GM19468 (cell line): ENCODE measurements around the gene UGT1A1.
"Not testable (repeated sequence)": the region's sequence is repeated elsewhere in the genome, so short reads cannot be mapped to it uniquely, and the experiment has no call there.

Experiments
- ATAC-seq: cut with Tn5 transposase; IDR thresholded peaks from one replicate; pipeline ENCODE4 v1.9.1; 2021; ENCODE audit warnings: mild to moderate bottlenecking, moderate library complexity, moderate number of reproducible peaks; ENCODE audit not compliant: unreplicated experiment; ENCODE audit errors: extremely low read depth

The UGT1A1 gene

GRCh38 chr2:233760043-233760442 lies at the start of gene UGT1A1:
UGT1A1 (plus strand) TSS chr2:233760270; CDS start chr2:233760288, 18 bp downstream.
- no peak for ATAC-seq

GRCh38 chr2:233711312-233712008 lies 48.6 kb upstream of the UGT1A1 start:
- no peak for ATAC-seq

- ATAC-seq, result no peak
These were observed 47.3 kb upstream of the UGT1A1 start, which contains the start of gene UGT1A5 for GRCh38 chr2:233712611-233713261. UGT1A5 (plus strand) TSS chr2:233712907; CDS start chr2:233712992, 85 bp downstream.

- no peak for ATAC-seq
These were observed 46.8 kb upstream of the UGT1A1 start for GRCh38 chr2:233713262-233713615.

- ATAC-seq, result no peak
These were observed 45.9 kb upstream of the UGT1A1 start for GRCh38 chr2:233714121-233714520.

- no peak for ATAC-seq
These were observed 41.5 kb upstream of the UGT1A1 start, which contains the start of gene UGT1A4 for GRCh38 chr2:233718552-233718951. UGT1A4 (plus strand) TSS chr2:233718736; CDS start chr2:233718821, 85 bp downstream.

- no peak for ATAC-seq
These were observed 31.3 kb upstream of the UGT1A1 start, which contains the start of gene UGT1A3 for GRCh38 chr2:233728723-233729301. UGT1A3 (plus strand) TSS chr2:233729042; CDS start chr2:233729127, 85 bp downstream.

- not testable (repeated sequence) for ATAC-seq
These were observed 23.0 kb upstream of the UGT1A1 start for GRCh38 chr2:233736868-233737653.

- ATAC-seq, result no peak
These were observed 19.2 kb upstream of the UGT1A1 start for GRCh38 chr2:233740870-233741269.

GRCh38 chr2:233743464-233744259 lies 16.4 kb upstream of the UGT1A1 start:
- no peak for ATAC-seq

GRCh38 chr2:233745073-233745755 lies 14.9 kb upstream of the UGT1A1 start:
- ATAC-seq, result no peak

GRCh38 chr2:233745838-233746237 lies 14.2 kb upstream of the UGT1A1 start:
- ATAC-seq, result not testable (repeated sequence)

GRCh38 chr2:233746475-233747282 lies 13.4 kb upstream of the UGT1A1 start:
- no peak for ATAC-seq

GRCh38 chr2:233747283-233747544 lies 12.9 kb upstream of the UGT1A1 start:
- ATAC-seq, result no peak

GRCh38 chr2:233750689-233751088 lies 9.4 kb upstream of the UGT1A1 start:
- ATAC-seq, result not testable (repeated sequence)

GRCh38 chr2:233751212-233752009 lies 8.7 kb upstream of the UGT1A1 start:
- ATAC-seq, result not testable (repeated sequence)

- no peak for ATAC-seq
These were observed 5.0 kb upstream of the UGT1A1 start for GRCh38 chr2:233754872-233755611.
